ENCODE data around the gene SORT1.

The SORT1 gene

GRCh38 chr1:109271458-109271857 lies 126.3 kb downstream of the SORT1 start:
- DNase-seq = no peak

GRCh38 chr1:109270623-109271317 lies 126.9 kb downstream of the SORT1 start:
- no peak for DNase-seq

GRCh38 chr1:109269981-109270622 lies 127.6 kb downstream of the SORT1 start:
- no peak for DNase-seq

- DNase-seq = no peak
Measured at GRCh38 chr1:109269212-109269980, 128.3 kb downstream of the SORT1 start.

- no peak for DNase-seq
Measured at GRCh38 chr1:109268431-109269211, 129.1 kb downstream of the SORT1 start.

GRCh38 chr1:109267743-109268300 lies 129.9 kb downstream of the SORT1 start:
- DNase-seq = no peak

- no peak for DNase-seq
Measured at GRCh38 chr1:109266965-109267364, 130.8 kb downstream of the SORT1 start.

- DNase-seq = no peak
Measured at GRCh38 chr1:109265741-109266330, 131.9 kb downstream of the SORT1 start.

GRCh38 chr1:109265016-109265415 lies 132.7 kb downstream of the SORT1 start:
- DNase-seq = no peak

- DNase-seq = no peak
Measured at GRCh38 chr1:109264379-109264755, 133.4 kb downstream of the SORT1 start.

- DNase-seq = peak; percentile 31 to 45
Measured at GRCh38 chr1:109263597-109264378, 133.9 kb downstream of the SORT1 start.

- no peak for DNase-seq
Measured at GRCh38 chr1:109263234-109263596, 134.5 kb downstream of the SORT1 start.

GRCh38 chr1:109262231-109263055 lies 135.3 kb downstream of the SORT1 start:
- no peak for DNase-seq

- DNase-seq = no peak
Measured at GRCh38 chr1:109261578-109261977, 136.1 kb downstream of the SORT1 start.

GRCh38 chr1:109261006-109261405 lies 136.7 kb downstream of the SORT1 start:
- DNase-seq = no peak

- no peak for DNase-seq
Measured at GRCh38 chr1:109259674-109260557, 137.8 kb downstream of the SORT1 start.

All from AML-193 (cell line).